ENCODE data around the gene SRD5A1. TPM values are rescaled to one million over a fixed set of nuclear protein-coding genes. Genes with fewer than 3 reads are reported as not detected.

The SRD5A1 gene
- total RNA-seq, 1 donor from 2014 or later, result 16.2 TPM

DNA sequence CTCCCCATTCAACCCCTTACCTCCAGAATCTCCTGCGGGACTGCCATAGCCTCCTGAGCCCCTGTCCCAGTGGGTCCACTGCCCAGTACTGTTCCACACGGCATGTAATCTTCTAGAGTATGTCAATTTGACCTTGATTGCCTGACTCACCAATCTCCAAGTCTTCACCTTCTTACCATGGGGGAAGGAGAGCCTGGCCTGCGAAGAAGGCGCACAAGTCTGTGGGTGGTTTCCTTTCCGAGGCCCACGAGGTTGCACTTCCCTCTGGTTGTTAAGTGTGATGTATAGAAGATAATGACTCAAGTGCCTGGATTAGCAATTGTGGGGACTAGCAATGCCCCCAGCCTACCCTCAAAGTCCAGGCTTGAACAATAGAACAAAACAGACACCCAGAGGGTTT, 71.8 kb downstream of the SRD5A1 start:
- Histone ChIP-seq H3K27ac (no peak overlapping the region), H3K4me1 (peaks cover 15% of the 10 kb centered on the region), H2AFZ (replicated peaks) (no peak overlapping the region), H3K4me2 (no peak overlapping the region), H3K79me2 (ENCODE audit: low read depth) (no peaks in the 10 kb centered on the region), H3K4me3 (no peak overlapping the region), H3F3A (ENCODE audit: low read depth) (peaks cover 6% of the 10 kb centered on the region), H3K27me3 (peaks cover 4% of the 10 kb centered on the region), H3K36me3 (no peaks in the 10 kb centered on the region), H4K20me1 (ENCODE audit: low read depth) (no peaks in the 10 kb centered on the region), H3K9me3 (ENCODE audit: low read depth) (no peaks in the 10 kb centered on the region), H3K9ac (no peak overlapping the region)
- no peak for DNase-seq (ENCODE audit: low spot score)
- Mint-ChIP-seq H3K27me3 (ENCODE audit: insufficient read depth, low read depth) (peaks cover 7% of the 10 kb centered on the region), H3K9me3 (no peaks in the 10 kb centered on the region), H3K4me3 (no peak overlapping the region), H3K4me1 (peaks cover 31% of the 10 kb centered on the region), H3K36me3 (no peaks in the 10 kb centered on the region), H3K27ac (no peak overlapping the region)
- TF ChIP-seq EZH2phosphoT487 (IDR thresholded peaks at IDR 0.05) (no peak), EZH2 (IDR thresholded peaks at IDR 0.05) (no peak)

DNA sequence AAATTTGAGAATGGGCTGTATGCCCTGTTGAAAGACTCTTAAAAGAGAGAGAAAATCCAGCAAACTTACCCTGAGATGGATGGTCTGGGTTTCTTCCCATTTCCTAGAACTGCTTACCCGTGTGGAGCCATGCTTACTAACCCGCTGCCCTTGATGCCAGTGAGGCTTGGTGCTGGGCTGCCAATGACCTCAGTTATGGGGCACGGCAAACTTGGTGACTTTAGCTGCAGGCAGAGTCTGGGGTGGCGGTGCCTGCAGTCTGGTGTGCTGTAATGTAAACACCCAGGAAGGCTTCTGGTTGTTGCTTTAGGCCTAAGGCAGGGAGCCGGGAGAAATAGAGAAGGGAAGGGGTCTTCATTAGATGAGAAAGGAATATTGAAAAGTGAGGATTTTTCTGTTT, 72.7 kb downstream of the SRD5A1 start:
- no peaks in the 10 kb centered on the region for H4K20me1 ChIP-seq (ENCODE audit: low read depth)
- Mint-ChIP-seq H3K27me3 (ENCODE audit: insufficient read depth, low read depth) (peaks cover 15% of the 10 kb centered on the region), H3K27ac (no peak overlapping the region), H3K9me3 (no peaks in the 10 kb centered on the region), H3K36me3 (no peaks in the 10 kb centered on the region), H3K4me3 (no peak overlapping the region), H3K4me1 (peaks cover 30% of the 10 kb centered on the region)
- no peaks in the 10 kb centered on the region for H3K36me3 ChIP-seq
- no peaks in the 10 kb centered on the region for H3K9me3 ChIP-seq (ENCODE audit: low read depth)
- H3K4me2 ChIP-seq, result no peak overlapping the region
- no peak overlapping the region for H3K4me3 ChIP-seq
- peaks cover 13% of the 10 kb centered on the region for H3K27me3 ChIP-seq
- no peak for DNase-seq (ENCODE audit: low spot score)
- peaks cover 7% of the 10 kb centered on the region for H3K4me1 ChIP-seq
- H2AFZ ChIP-seq (replicated peaks), result no peak overlapping the region
- peaks cover 6% of the 10 kb centered on the region for H3F3A ChIP-seq (ENCODE audit: low read depth)
- no peak overlapping the region for H3K9ac ChIP-seq
- no peak overlapping the region for H3K27ac ChIP-seq
- TF ChIP-seq, protein P1, sequence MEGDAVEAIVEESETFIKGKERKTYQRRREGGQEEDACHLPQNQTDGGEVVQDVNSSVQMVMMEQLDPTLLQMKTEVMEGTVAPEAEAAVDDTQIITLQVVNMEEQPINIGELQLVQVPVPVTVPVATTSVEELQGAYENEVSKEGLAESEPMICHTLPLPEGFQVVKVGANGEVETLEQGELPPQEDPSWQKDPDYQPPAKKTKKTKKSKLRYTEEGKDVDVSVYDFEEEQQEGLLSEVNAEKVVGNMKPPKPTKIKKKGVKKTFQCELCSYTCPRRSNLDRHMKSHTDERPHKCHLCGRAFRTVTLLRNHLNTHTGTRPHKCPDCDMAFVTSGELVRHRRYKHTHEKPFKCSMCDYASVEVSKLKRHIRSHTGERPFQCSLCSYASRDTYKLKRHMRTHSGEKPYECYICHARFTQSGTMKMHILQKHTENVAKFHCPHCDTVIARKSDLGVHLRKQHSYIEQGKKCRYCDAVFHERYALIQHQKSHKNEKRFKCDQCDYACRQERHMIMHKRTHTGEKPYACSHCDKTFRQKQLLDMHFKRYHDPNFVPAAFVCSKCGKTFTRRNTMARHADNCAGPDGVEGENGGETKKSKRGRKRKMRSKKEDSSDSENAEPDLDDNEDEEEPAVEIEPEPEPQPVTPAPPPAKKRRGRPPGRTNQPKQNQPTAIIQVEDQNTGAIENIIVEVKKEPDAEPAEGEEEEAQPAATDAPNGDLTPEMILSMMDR (IDR thresholded peaks at IDR 0.05), result no peak
- TF ChIP-seq EZH2 (IDR thresholded peaks at IDR 0.05) (no peak), EZH2phosphoT487 (IDR thresholded peaks at IDR 0.05) (no peak)
- no peaks in the 10 kb centered on the region for H3K79me2 ChIP-seq (ENCODE audit: low read depth)

DNA sequence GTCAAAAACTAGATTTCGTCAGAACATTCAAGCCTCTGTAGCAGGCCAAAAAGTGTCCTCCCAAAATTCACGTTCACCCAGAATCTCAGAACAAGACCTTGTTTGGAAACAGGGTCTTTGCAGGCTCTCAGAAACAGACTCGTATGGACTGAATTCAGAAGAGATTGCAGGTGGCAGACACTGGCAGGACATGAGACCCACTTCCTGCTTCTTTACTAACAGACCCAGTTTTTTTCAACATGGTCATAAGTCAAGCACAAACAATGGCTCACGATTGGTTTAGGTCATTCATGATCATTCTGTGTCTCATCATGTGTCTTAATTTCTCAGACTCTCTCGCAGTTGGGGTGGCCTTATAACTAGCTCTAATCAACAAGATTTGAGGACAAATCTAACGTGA, 74.6 kb downstream of the SRD5A1 start:
- H3K4me1 Mint-ChIP-seq, result peaks cover 27% of the 10 kb centered on the region
- H4K20me1 ChIP-seq (ENCODE audit: low read depth), result no peaks in the 10 kb centered on the region
- H3K36me3 Mint-ChIP-seq, result no peaks in the 10 kb centered on the region
- H3K27ac Mint-ChIP-seq, result no peak overlapping the region
- no peak overlapping the region for H2AFZ ChIP-seq (replicated peaks)
- H3K27me3 ChIP-seq, result peaks cover 23% of the 10 kb centered on the region
- no peak for DNase-seq (ENCODE audit: low spot score)
- H3K27ac ChIP-seq, result no peak overlapping the region
- no peaks in the 10 kb centered on the region for H3K9me3 ChIP-seq (ENCODE audit: low read depth)
- H3K36me3 ChIP-seq, result no peaks in the 10 kb centered on the region
- TF ChIP-seq, protein P1 (IDR thresholded peaks at IDR 0.05), result no peak
- no peak for TF ChIP-seq EZH2phosphoT487 (IDR thresholded peaks at IDR 0.05)
- no peak for TF ChIP-seq EZH2 (IDR thresholded peaks at IDR 0.05)
- peaks cover 17% of the 10 kb centered on the region for H3K27me3 Mint-ChIP-seq (ENCODE audit: insufficient read depth, low read depth)
- H3K4me2 ChIP-seq, result no peak overlapping the region
- H3K4me3 Mint-ChIP-seq, result no peak overlapping the region
- H3K4me1 ChIP-seq, result no peaks in the 10 kb centered on the region
- peaks cover 1% of the 10 kb centered on the region for H3K9me3 Mint-ChIP-seq
- H3F3A ChIP-seq (ENCODE audit: low read depth), result peaks cover 15% of the 10 kb centered on the region
- no peak overlapping the region for H3K4me3 ChIP-seq
- H3K79me2 ChIP-seq (ENCODE audit: low read depth), result no peaks in the 10 kb centered on the region
- no peak overlapping the region for H3K9ac ChIP-seq

DNA sequence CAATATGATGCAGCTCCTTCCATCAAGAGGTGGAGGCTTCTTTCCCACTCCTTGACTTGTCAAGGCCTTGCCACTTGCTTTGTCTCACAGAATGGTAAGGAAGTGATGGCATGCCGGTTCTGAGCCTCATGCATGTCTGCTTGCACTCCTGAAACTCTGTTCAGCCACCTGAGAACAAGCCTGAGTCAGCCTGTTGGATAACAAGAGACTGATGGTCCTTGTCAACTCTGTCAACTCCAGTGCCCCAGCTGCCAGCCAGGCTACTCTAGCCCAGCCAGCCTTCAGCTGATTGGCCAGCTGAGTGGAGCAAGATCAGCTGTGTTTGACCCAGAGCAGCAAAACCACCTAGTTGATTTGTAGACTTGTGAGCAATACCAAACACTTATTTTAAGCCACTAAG, 75.6 kb downstream of the SRD5A1 start:
- H3K36me3 Mint-ChIP-seq, result no peaks in the 10 kb centered on the region
- H2AFZ ChIP-seq (replicated peaks), result no peak overlapping the region
- H3K9me3 ChIP-seq (ENCODE audit: low read depth), result no peaks in the 10 kb centered on the region
- H3K4me1 ChIP-seq, result no peaks in the 10 kb centered on the region
- no peaks in the 10 kb centered on the region for H3K36me3 ChIP-seq
- no peak for TF ChIP-seq EZH2phosphoT487 (IDR thresholded peaks at IDR 0.05)
- TF ChIP-seq, protein P1 (IDR thresholded peaks at IDR 0.05), result no peak
- no peak for TF ChIP-seq EZH2 (IDR thresholded peaks at IDR 0.05)
- H3K27ac ChIP-seq, result no peak overlapping the region
- no peaks in the 10 kb centered on the region for H3K79me2 ChIP-seq (ENCODE audit: low read depth)
- H4K20me1 ChIP-seq (ENCODE audit: low read depth), result no peaks in the 10 kb centered on the region
- peaks cover 17% of the 10 kb centered on the region for H3K27me3 Mint-ChIP-seq (ENCODE audit: insufficient read depth, low read depth)
- H3K27me3 ChIP-seq, result peaks cover 23% of the 10 kb centered on the region
- peaks cover 1% of the 10 kb centered on the region for H3K9me3 Mint-ChIP-seq
- H3K4me2 ChIP-seq, result no peak overlapping the region
- DNase-seq (ENCODE audit: low spot score), result no peak
- no peak overlapping the region for H3K27ac Mint-ChIP-seq
- no peak overlapping the region for H3K4me3 ChIP-seq
- H3K9ac ChIP-seq, result no peak overlapping the region
- H3F3A ChIP-seq (ENCODE audit: low read depth), result peaks cover 18% of the 10 kb centered on the region
- peaks cover 27% of the 10 kb centered on the region for H3K4me1 Mint-ChIP-seq
- H3K4me3 Mint-ChIP-seq, result no peak overlapping the region

All from neural progenitor cell (in vitro differentiated cells).